GM19455 (cell line): Measurements from ENCODE around the gene RBKS.

Experiments
- ATAC-seq: cut with Tn5 transposase; IDR thresholded peaks from one replicate; pipeline ENCODE4 v1.9.1; 2021; ENCODE audit not compliant: unreplicated experiment

RBKS gene

DNA sequence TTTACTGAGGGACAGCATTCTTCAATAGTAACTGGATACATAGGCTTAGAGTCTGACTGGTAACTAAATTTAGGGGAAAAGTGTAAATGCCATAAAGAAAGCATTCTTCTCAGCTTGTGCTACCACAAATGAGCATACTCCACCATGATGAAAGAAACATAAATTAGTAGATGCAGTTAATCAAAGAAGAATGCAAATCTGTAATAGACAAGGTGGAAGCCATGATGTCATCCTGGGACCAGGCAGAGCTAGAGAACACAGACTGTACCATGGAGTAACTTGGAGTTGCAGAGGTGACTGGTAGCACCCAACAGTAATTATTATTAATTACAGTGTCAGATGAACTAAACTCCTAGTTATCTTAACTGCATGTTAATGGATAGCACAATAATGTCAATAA, 51.7 kb downstream of the RBKS start:
- no peak for ATAC-seq

DNA sequence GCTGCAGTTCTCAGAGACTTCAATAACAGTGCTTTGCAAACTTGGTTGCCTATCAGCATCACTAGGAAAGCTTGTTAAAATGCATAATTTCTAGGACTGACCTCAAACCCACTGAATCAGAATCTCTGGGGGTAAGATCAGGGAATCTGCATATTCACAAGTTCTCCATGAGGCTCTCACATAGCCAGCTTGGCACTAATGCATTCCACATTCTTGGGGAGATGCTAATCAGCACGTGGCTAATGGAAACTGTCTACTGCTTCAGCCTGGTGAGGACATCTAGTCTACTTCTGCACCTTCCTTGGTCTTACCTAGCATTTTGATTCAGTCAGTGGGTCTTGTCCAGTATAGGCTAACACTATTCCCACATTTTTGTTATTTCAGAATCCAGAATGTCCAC, 56.3 kb downstream of the RBKS start:
- ATAC-seq = no peak

DNA sequence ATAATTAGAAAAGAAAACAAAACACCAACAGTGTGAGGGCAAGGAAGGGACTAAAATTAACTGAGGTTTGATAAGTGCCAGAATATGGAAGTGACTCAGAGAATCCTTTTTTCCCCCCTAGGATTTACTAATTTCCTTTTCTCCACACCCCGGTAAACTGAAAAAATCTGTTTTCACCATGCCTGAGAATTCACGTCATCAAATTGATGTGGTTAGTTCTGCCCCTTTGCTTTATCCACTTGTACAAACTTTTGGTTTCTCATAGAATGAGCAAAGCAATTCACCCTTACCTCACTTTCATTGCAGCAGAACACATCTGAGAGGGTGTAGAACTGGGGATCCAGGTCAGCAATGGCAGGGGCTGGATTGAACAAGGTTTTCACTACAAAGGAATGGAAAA, 57.8 kb downstream of the RBKS start:
- ATAC-seq = no peak

DNA sequence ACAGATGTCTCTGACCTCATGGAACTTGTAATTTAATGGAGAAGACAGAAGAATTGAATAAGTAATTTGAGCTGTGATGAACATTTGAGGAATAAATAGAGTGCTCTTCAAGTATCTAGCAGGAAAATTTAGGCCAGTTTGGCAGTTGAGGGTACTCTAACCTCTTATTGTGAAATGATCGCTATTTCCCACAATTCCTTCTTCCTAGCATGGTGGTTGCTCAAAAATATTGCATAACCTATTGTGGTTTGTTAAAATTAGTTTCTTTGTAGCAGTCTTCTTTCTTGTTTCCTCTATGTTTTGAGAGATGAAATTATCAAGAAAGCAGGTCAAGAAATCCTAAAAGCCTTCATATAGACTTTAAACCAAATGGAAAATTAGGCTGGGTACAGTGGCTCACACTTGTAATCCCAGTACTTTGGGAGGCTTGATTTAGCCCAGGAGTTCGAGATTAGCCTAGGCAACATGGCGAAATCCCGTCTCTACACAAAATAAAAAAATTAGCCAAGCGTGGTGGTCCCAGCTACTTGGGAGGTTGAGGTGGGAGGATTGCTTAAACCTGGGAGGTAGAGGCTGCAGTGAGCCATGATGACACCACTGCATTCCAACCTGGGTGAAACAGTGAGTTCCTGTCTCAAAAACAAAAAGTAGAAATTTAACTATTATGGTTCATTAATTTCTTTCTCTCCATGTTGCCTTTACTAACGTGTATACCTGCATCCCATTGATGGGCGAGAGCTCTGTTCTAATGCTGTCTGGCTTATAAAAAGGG, 58.7 kb downstream of the RBKS start:
- no peak for ATAC-seq

DNA sequence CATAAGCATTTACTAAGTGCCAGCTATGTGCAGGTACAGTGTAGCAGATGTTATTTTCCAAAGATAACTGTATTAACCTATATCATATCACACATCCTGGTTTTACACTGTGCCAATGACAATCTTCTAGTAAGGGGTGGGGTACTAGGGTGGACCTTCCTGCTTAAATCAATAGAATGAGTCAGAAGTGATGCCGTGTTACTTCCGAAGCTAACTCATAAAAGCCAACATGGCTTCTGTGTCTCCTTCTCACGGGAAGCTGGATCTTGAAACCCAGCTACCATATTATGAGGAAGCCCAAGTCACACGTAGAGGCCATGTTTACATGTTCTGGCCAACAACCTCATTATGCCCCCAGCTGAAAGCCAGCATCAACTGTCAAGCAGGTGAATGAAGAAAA, 59.5 kb downstream of the RBKS start:
- ATAC-seq = no peak

DNA sequence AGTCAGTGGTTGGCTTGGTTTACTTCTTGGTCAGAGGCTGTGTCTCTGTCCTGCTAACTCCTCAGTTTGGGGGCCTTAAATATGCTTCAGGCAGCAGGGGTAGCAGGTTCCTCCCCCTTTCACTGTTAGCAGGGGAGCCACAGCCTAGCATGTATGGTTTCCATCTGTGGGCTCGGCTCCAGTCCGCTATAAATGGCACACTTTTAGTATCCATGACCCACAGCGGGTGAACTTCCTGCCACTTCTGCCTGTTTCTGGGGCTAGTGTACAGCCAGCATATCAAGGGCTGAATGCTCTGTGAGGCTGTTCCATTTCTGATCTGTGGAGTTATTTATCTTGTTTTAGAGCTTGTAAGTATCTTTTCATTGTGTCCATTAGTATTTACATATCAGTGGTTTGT, 60.4 kb downstream of the RBKS start:
- no peak for ATAC-seq

DNA sequence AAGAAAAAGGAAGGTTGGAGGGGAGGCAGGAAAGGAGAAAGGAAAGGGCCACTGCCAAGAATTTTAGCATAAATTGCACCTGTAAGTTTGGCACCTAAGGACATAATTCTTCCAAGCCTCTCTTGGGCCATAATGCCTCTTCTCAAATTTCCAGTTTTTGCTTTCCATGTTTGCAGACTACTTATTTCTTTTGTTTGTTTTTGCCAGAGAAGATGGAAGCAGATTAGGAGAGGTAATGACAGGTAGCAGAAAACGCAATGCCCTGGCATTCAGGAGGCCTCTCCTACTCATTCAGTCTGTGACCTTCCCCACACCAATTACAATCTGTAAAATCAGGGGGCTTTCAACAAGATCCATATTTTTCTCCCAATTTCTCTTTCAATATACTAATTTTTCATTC, 61.9 kb downstream of the RBKS start:
- ATAC-seq = no peak

DNA sequence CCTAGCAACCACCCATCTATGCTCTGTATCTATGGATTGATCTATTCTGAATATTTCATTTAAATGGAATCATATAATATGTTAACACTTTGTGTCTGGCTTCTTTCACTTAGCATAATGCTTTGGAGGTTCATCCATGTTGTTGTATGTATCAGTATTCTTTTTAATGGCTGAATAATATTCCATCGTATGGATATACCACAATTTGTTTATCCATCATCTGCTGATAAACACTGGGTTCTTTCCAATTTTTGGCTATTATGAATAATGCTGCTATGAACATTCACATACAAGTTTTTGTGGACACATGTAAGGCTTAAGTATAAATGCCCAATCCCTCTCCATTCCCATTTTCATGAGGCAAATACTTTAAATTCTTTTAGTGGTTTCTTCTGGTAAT, 65.8 kb downstream of the RBKS start:
- ATAC-seq = no peak

DNA sequence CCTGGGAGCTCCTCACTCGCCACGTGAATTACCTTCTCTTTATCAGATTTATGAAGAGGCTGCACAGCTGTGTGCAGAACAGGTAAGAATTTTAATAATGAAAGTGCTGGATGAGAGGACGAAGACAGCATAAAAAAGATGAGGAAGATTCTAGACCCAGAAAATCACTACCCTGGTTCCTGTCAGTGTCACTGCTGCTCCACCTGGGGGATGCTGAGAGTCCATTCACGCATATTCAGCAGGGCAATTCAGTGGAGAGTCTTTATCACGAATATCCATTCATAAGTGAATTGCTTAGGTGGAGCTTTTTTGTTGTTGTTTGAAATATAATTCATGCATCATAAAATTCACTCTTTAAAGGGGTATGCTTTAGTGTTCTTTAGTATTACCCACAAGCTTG, 66.6 kb downstream of the RBKS start:
- no peak for ATAC-seq

DNA sequence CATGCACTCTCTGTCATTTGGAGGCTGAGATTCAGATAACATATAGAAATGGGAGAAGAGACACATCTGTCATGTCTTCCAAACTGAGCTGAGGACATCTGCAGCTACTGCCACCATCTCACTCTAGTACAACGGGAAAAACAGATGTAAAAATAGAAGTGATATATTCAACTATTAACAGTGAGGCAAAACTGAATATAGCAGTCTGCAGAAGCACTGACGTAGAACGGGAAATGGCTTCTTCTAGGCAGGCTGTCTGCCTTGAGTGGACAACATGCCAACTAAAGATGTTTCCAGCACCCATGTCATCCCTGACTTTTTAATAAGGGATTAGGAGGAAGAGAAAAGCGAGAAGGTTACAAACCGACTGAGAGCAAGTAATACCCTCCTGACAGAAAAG, 67.1 kb downstream of the RBKS start:
- no peak for ATAC-seq

DNA sequence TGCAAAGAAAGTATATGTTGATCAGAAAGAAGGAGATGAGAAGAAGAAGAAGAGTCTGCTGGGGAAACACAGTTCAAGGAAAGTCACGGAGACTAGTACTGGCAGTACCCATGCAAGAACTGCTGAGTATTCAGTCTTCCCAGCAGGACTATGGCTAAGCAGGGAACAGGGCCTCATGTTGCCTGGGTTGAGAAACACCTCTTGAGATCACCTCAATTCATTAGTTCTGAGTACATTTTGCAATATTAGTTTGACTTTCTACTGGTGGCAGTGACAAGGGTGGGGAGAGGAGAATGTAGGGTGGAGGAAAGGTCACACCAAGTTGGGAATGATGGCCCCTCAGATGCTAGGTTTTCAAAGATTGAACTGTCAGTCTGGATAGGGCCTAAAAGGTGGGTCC, 68.1 kb downstream of the RBKS start:
- no peak for ATAC-seq

DNA sequence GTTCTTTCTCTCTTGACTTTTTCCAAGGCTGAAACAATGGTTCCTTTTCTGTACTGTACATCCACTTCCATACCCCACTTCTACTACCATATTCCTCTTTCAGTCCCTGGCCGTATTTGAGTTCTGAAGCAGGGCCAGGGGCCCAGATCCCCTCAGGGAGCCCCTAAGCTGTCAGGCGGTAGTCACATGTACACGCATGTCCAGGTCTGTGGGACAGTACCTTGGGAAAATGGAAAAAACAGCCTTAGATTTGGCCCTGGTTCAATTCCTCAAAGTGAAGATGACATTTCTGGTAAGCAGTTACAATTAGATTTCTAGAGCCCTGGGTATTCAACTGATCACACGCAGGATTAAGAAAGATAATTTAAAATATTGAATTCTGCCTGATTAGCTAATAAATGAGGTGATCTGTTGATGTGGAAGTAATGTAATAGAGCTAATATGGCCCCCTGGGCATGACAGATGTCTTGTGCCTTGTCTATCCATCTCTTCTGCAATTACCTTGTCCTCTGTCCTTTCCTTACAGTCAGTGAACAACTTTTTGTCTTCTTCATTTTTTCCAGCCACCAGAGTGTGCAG, 74.2 kb downstream of the RBKS start:
- no peak for ATAC-seq

DNA sequence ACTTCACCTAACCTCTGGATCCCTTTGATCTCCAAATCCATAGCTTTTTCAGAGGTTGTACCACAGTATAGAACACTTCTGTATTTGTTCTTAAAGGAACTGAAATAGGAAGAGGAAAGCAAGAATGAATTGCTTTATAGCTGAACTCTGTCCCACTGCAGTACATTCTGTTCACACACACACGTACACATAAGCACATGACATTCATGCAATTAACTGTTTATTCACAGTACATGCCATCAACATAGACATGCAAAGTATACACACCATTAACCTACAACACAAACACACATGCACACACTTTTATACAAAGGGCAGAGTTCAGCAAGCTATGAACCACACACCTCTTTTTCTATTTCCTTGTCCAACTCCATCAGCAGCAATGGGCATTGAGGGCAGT, 75.4 kb downstream of the RBKS start:
- no peak for ATAC-seq

DNA sequence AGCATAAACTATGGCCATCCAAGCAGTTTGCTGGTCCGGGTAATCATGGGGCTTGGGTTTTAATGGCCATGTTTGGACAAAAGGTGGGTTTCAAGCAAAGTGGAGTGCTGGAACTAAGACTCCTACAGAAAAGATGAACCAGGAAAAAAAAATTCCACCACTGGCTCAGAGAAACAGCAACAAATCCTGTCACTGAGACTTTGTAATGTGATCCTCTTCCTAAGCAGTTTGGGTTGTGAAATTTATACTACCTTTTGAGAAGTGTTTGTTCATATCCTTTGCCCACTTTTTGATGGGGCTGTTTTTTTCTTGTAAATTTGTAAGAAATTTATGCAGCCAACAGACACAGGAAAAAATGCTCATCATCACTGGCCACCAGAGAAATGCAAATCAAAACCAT, 78.4 kb downstream of the RBKS start:
- no peak for ATAC-seq

DNA sequence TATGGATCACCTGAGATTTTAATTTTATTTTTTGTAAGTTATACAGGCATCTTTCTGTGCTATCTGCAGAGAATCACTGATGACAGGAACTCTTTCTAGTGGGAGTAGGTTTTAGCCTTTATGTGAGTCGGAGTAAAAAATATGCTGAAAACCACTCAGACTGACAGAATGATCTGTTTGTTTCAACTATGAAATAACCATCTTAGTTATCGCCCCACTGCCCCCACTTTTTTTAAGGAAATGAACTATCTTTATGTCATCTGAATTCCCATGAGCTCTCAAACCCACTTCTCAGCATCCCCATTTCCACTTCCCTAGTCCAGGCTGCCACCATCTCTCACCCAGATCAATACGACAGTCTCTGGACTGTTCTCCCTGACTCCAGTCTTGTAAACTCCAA, 79.7 kb downstream of the RBKS start:
- no peak for ATAC-seq

DNA sequence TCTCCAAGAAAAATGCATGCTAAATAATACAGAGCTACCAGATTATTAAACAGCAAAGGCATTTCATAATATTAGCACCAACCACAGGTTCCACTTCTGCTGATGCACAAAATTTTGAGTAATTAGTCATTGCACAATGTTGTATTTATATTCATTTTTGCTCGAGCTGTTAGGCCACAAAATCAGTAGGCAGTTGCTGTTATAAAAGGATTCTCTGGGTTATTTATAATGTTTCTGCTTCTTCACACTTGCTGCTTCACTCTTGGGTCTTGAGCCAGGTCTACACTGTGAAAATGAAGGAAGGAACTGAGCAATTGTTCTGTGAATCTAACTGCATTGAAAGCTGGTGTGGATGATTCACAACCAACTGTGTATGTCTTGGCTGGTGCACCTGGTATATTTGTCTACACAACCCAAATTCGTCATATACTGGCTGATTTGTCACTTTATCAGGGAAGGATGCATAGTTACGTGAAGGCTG, 80.4 kb downstream of the RBKS start:
- no peak for ATAC-seq

DNA sequence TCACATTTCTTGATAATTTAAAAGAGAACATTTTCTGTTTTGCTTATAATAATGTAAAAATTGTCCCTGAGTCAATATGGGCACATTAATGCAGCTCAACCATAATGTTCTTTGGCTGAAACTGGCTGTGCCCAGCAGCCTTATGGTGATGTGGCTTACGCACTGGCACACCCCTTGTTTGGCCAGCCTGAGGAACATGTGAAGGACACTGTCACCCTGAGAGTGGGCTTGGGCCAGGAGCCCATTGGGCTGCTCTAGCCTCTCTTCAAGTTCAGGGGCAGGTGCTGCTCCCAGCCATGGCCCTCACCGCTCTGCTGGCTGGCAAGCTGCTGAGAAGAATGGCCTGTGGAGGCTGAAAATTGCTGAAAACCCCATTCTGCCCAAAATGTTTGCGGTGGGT, 81.2 kb downstream of the RBKS start:
- ATAC-seq = no peak

DNA sequence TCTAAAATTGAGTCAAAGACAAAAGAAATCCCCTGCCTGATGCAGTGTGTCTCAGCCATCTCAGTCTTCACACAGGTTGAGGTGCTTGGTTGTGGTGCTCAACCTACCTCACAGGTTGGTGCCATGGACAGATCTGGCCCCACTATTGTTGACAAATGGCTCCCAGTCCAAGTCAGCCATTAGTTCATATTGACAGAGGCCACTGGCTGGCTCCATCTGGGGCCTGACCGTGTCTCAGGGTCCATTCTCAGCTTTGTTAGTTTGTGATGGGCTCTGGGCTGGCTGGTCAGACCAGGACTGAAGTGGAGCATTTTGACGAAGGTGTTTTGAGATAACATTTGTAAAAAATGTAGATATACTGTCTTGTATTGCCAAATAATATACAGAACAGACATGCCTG, 81.8 kb downstream of the RBKS start:
- no peak for ATAC-seq

DNA sequence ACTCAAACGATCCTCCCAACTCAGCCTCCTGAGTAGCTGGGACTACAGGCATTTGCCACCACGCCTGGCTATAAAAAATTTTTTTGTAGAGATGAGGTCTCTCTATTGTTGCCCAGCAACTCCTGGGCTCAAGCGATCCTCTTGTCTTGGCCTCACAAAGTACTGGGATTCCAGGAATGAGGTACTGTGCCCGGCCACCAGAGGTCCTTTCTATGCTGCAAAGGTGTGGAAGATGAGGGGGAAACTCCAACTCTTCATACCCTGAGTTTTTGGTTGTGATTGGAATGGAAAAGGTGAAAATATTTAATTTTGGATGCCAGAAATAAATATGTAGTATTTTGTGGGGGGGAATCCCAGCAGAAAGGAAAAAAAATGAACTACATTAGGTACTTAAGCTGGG, 82.7 kb downstream of the RBKS start:
- ATAC-seq = no peak

DNA sequence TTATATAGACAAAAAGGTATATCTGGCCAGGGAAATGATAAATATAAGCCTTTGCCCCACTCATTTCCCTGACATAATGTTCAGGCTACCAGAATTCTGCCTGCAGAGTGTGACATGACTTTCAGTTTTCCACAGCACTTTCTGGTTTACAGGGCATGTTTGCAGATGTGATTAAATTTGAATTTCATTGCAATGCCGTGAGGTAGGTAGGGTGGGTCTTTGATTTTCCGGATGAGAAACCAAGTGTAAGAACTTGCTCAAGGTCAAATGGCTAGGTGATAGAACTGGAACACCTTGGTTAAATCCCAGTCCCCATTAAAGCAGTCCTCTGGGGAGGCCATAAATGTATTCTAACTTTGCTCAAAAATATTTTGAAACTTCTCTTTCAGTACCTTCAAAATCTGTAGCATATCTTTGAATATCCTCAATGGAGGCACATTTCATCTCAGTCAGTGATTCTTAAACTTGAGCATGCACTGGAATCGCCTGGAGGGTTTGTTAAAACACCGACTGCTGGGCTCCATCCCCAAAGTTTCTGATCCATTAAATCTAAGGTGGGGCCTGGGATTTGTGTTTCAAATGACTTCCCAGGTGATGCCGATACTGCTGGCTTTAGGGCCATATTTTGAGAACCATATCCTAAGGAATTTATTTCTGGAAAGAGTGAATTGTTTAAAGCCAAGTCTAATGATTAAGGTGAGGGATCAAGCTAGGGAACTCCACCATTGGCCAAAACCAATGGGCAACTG, 83.7 kb downstream of the RBKS start:
- no peak for ATAC-seq

DNA sequence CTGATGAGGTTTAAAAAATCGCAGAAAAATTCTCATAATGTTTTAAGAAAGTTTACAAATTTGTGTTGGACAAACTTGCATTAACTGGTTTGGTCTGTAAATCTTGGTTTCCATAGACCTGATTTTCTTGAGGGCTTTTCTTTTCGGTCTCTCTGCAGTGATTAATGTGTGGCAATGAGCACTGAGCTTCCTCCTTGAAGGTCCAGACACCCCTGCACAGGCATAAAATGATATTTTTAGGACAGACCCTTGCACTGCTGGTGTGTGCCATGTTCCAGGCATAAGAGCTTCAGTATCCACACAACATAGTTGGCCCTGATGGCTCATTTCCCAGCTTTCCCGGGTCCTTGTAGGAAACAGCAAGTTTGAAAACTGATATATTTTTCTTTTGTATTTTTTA, 85.0 kb downstream of the RBKS start:
- no peak for ATAC-seq

DNA sequence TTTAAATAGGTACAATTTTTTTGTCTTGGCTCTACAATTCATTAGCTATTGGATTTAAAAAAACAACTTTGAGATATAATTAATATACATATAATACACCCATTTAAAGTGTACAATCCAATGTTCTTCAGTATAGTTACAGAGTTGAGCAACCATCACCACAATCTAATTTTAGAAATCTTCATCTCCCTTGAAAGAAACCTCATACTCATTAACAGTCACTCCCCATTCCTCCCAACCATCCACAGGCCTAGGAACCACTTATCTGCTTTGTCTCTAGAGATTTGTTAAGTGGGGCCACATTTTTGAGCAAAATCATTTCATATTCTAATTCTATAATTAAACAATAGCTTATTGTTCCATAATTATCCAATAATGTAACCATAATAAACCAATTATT, 86.0 kb downstream of the RBKS start:
- no peak for ATAC-seq
